GM12891 (cell line): ENCODE results near the gene TEX54.
A peak's percentile ranks its signal among the peaks of the same experiment; 100 is the strongest.

Source experiments
- DNase-seq: peaks from one replicate; pipeline ENCODE4 v3.0.0; 2011; ENCODE audit warnings: low spot score; ENCODE audit not compliant: insufficient read length
- FAIRE-seq: peaks from 2 replicates; lab custom pipeline; 2011; peaks lifted over from hg19 to GRCh38; lab: Jason Lieb, UNC
- PAX5 ChIP-seq: IDR thresholded peaks from 2 replicates; pipeline ENCODE4 v1.6.1; 2011; ENCODE audit warnings: low read length, moderate library complexity, mild to moderate bottlenecking; ENCODE audit not compliant: insufficient read depth, severe bottlenecking
- POLR2A ChIP-seq: IDR thresholded peaks from 2 replicates; pipeline ENCODE4 v1.6.1; 2011; ENCODE audit warnings: low read depth, low read length, control low read depth
- POLR2AphosphoS5 ChIP-seq: IDR thresholded peaks from 2 replicates; pipeline ENCODE4 v1.6.1; 2011; ENCODE audit warnings: low read depth, low read length, control low read depth
- POU2F2 ChIP-seq: IDR thresholded peaks from 2 replicates; pipeline ENCODE4 v1.6.1; 2011; ENCODE audit warnings: low read depth, mild to moderate bottlenecking, control low read depth, low read length, moderate library complexity
- SPI1 ChIP-seq: IDR thresholded peaks from 2 replicates; pipeline ENCODE4 v1.6.1; 2011; ENCODE audit warnings: low read depth, low read length, control low read depth
- TAF1 ChIP-seq: IDR thresholded peaks from 2 replicates; pipeline ENCODE4 v1.6.1; 2011; ENCODE audit warnings: low read depth, low read length, control low read depth

The TEX54 gene

DNA sequence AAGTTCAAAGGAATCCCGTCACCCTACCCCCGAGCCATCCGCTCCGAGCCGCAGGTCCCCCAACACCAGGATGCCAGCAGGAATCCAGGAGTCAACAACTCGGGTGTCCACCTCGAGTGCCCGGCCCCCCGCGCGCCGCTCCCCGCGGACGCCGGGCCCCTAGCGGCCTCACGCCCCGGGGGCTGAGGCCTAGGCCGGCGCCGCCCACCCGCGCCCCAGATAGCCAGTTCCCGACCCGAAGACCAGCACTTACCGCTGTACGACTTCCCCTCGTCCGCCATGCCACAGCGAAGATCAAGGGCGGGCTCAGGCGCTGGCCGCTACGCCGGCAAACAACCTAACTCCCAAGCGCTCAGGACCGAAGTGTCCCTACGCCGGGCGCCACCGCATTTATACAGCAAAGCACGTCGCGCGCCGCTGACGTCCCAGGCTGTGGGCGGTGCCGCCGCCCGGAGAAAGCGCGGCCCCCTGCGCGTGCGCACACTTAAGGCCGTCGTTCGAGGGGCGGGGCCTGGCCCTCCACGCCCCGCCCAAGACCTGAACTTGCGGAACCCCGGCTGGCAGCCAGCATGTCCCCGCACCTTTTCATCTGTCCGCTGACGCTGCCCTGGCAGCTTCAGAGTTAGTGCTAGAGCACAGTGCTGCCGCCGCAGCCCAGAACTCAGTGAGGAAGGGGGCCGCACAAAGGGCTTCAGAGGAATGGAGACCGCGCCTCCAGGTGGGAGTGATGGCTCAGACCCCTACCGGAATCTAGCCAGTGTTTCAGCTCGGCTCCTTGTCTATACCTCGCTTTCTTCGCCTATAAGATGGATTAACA lies 27.4 kb downstream of the TEX54 start, which contains the start of gene NXF1:
TSS of gene NXF1 (minus strand) at position 365 of the 817 bp plus-strand sequence. CDS start at position 281, 84 bp downstream.
- peak; percentile 97 for FAIRE-seq
- peak; percentile 99 for TF ChIP-seq TAF1
- TF ChIP-seq POU2F2 = peak; percentile 98
- TF ChIP-seq SPI1 = no peak
- TF ChIP-seq POLR2AphosphoS5 = peak; percentile 100
- peak; percentile 59 for TF ChIP-seq PAX5
- peak; percentile 100 for TF ChIP-seq POLR2A

GRCh38 chr11:62804310-62805075 lies 28.1 kb downstream of the TEX54 start:
- FAIRE-seq (peak; percentile 67), DNase-seq (no peak)
- TF ChIP-seq TAF1 = no peak; the same call in 1 of the 2 replicates
- TF ChIP-seq POLR2A = no peak
- TF ChIP-seq SPI1 = no peak
- no peak for TF ChIP-seq PAX5
- no peak for TF ChIP-seq POU2F2
- TF ChIP-seq POLR2AphosphoS5 = no peak

More for the DNA sequence above, 27.4 kb downstream of the TEX54 start, which contains the start of gene NXF1:
- peak; percentile 92 for DNase-seq

DNA sequence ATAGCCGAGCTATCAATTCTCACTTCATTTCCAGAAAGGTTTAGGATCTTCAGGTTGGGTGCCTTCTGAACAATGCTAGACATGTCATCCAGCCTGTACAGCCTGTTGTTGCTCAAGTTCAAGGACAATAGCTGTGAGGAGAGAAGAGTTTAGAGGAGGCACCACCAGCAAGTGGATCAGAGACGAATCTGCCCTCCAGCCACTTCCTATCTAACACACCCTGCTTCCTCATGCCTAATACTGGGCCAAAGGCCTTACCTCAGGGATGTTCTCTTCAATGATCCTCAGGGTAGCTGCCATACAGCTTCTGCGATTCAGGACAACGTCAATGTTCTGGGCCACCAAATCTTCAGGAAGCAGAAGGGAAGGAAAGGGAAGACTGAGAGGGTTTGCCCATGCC lies 31.6 kb downstream of the TEX54 start:
- no peak for TF ChIP-seq POLR2AphosphoS5
- no peak for TF ChIP-seq TAF1
- TF ChIP-seq POU2F2 = no peak
- no peak for TF ChIP-seq POLR2A
- TF ChIP-seq PAX5 = no peak
- no peak for TF ChIP-seq SPI1
- no peak for DNase-seq
- no peak for FAIRE-seq

DNA sequence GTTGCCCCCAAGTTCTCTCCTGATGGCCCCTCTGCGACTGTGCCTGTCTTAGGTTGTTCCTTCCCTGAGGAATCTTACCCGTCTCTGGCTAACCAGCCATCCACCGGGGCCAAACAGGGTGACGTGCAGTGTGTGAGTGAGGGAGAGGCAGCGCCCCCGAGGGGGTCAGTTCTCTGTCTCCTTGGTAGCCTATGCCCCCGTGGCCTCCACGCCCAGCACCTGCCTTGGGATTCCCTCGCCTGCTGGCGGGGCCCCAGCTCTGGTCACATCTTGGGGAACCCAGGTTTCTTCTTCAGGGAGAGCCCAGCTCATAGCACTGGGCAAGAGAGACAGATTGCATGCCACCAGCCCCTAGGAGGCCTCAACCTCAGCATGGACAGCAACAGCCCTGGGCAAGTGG lies 33.2 kb downstream of the TEX54 start:
- DNase-seq = no peak
- TF ChIP-seq POU2F2 (no peak), PAX5 (no peak), POLR2AphosphoS5 (no peak), TAF1 (no peak), SPI1 (no peak), POLR2A (no peak)
- no peak for FAIRE-seq

DNA sequence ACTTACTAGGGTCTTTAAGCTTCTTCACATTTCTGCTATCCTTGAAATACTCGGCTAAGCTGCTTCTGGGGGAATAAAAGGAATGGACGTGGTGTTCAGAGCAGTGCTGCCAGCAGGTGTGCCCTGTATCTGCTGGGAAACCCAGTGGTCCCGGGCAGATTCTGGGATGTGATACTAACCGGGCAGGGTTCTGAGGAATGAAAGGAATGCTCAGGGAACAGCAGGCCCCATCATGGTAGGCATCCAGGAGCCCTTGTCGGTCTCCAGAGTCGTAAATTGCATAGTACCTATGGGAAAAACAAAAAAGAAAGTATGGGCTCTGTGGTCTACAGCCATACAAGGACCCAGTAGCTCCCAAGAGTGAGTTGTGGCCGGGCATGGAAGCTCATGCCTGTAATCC lies 36.4 kb downstream of the TEX54 start:
- no peak for TF ChIP-seq SPI1
- TF ChIP-seq POU2F2 = no peak
- no peak for TF ChIP-seq POLR2A
- no peak for TF ChIP-seq TAF1
- TF ChIP-seq PAX5 = no peak
- FAIRE-seq (no peak), DNase-seq (no peak)

DNA sequence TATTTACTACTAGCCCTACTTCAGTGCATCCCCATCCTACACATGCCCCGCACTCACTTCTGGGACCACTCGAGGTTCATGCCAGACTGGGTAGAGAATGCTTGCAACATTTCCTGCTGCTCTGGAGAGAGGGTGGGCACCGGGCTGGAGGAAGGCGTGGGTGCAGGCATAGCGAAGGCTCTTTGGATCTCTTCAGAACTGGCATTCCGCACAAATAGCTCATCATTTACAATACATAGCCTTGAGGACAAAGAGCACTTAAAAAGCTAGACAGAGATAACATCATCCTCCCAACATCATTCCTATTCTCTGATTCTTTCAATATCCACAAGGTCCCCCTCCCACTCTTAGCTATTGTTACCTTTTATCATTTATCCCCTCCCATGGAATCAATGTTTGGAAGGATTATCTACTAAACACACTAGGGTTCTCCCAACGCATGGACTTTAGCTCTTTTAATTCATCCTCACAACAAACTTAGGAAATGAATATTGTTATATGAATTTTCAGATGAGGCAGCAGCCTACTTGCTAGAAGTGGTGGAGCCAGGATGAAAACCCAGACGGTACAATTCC lies 38.4 kb downstream of the TEX54 start:
- FAIRE-seq = no peak
- no peak for DNase-seq
- TF ChIP-seq PAX5 (no peak), POU2F2 (no peak), POLR2AphosphoS5 (no peak)

- FAIRE-seq = no peak
- TF ChIP-seq TAF1 (no peak), POLR2AphosphoS5 (0 out of 2 replicates have a peak, but pooled peaks have one; percentile 5)
- DNase-seq = no peak
These were observed 40.5 kb downstream of the TEX54 start for GRCh38 chr11:62792202-62792575.

DNA sequence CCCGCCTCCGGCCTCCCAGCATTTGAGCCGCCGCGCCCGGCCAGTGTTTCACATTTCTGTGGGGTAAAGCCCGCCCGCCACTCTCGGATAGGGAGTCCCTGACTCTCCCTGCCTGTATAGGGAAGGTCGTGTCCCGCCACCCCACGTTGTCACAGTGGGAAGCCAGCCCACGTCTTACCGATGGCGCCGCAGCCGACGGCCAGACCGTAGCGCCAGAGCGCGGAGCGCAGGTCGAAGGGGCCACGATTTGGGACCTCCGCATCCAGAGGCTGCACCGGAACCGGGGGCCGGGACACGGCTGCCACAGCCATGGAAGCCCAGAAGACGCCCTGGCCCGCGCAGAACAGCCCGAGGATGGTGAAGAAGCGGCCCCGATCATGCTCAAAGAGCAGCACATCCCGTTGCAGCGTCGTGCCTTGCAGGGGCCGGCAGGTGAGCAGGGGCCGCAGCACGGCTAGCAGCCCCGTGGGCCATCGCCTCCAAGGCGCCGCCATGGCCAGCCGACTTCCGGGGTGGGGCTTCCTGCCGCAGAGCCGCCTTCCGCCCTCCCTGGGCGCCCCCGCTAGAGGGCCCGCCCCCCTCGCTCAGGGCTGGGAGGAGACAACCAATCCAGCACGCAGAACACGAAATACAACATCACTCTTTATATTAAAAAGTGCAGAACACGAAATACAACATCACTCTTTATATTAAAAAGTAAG lies 41.0 kb downstream of the TEX54 start, which contains the start of gene TMEM223:
TSS of gene TMEM223 (minus strand) at position 506 of the 701 bp plus-strand sequence. CDS start at position 494, 12 bp downstream.
- peak; percentile 83 for FAIRE-seq
- peak; percentile 96 for TF ChIP-seq POLR2A
- TF ChIP-seq POLR2AphosphoS5 = peak; percentile 97
- peak; percentile 31 for TF ChIP-seq PAX5
- peak; percentile 76 for TF ChIP-seq TAF1
- peak; percentile 75 for TF ChIP-seq POU2F2
- TF ChIP-seq SPI1 = no peak
- DNase-seq = peak; percentile 86

DNA sequence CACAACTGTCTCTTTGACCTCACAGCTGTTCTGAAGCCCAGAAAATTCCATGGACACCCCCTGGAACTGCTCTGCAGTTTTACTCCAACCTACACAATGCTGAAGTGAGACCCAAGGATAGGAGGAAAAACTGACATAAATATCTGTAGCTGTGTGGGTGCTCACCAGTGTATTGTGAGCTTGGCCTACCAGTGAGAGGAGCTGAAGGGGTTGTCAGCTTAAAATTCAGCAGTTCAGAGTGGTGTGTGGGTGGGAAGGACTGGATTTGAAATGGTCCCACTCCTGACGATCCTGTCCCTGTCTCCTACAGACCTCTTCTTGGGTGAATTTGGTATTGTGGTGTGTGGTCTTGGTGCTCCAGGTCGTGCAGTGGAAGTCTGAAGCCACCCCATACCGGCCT lies 43.1 kb downstream of the TEX54 start:
- FAIRE-seq (no peak), DNase-seq (no peak)
- TF ChIP-seq SPI1 (no peak), POLR2A (no peak), PAX5 (no peak), TAF1 (no peak), POU2F2 (no peak), POLR2AphosphoS5 (no peak)

DNA sequence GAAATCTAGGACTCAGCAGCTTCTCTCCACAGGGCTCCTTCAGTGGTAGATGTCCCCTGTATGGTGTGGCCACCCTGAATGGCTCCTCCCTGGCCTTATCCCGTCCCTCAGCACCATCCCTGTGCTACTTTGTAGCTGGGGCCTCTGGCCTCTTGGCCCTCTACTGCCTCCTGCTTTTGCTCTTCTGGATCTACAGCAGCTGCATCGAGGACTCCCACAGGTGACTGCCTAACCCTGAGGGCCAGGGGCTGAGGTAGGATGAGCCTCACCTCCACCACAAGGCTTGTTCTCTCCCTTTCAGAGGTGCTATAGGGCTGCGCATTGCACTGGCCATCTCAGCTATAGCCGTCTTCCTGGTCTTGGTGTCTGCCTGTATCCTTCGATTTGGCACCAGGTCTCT lies 43.6 kb downstream of the TEX54 start:
- no peak for FAIRE-seq
- DNase-seq = no peak
- TF ChIP-seq TAF1 (no peak), PAX5 (no peak), POLR2A (no peak), SPI1 (no peak), POU2F2 (no peak), POLR2AphosphoS5 (no peak)
